GM12872 (cell line): ENCODE data around the gene SFMBT2.

Experiments used
- TF ChIP-seq, protein P1 (sequence below): IDR thresholded peaks from 3 replicates; pipeline ENCODE4 v1.5.1; 2011; ENCODE audit warnings: low read depth, mild to moderate bottlenecking, low read length, moderate library complexity; ENCODE audit not compliant: insufficient read depth

Gene SFMBT2

GRCh38 chr10:7329219-7329618, 81.6 kb downstream of the SFMBT2 start:
- TF ChIP-seq, protein P1, sequence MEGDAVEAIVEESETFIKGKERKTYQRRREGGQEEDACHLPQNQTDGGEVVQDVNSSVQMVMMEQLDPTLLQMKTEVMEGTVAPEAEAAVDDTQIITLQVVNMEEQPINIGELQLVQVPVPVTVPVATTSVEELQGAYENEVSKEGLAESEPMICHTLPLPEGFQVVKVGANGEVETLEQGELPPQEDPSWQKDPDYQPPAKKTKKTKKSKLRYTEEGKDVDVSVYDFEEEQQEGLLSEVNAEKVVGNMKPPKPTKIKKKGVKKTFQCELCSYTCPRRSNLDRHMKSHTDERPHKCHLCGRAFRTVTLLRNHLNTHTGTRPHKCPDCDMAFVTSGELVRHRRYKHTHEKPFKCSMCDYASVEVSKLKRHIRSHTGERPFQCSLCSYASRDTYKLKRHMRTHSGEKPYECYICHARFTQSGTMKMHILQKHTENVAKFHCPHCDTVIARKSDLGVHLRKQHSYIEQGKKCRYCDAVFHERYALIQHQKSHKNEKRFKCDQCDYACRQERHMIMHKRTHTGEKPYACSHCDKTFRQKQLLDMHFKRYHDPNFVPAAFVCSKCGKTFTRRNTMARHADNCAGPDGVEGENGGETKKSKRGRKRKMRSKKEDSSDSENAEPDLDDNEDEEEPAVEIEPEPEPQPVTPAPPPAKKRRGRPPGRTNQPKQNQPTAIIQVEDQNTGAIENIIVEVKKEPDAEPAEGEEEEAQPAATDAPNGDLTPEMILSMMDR: no peak

DNA sequence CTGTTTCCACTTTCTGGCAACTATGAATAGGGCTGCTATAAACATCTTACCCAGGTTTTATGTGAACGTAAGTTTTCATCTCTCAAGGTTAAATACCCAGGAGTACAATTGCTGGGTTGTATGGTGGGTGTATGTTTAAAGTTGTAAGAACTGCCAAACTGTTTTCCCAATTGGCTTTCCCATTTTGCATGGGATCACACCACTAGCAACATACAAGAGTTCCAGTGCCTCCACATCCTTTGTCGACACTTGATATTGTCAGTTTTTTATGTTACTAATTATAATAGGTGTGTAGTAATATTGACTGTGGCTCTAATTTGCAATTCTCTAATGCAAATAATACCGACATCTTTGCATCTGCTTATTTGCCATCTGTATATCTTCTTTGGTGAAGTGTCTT, 82.9 kb downstream of the SFMBT2 start:
- TF ChIP-seq, protein P1: no peak

- TF ChIP-seq, protein P1: no peak
These were observed 88.2 kb downstream of the SFMBT2 start for GRCh38 chr10:7322623-7323022.

- TF ChIP-seq, protein P1: no peak
These were observed 90.8 kb downstream of the SFMBT2 start for GRCh38 chr10:7320072-7320471.

DNA sequence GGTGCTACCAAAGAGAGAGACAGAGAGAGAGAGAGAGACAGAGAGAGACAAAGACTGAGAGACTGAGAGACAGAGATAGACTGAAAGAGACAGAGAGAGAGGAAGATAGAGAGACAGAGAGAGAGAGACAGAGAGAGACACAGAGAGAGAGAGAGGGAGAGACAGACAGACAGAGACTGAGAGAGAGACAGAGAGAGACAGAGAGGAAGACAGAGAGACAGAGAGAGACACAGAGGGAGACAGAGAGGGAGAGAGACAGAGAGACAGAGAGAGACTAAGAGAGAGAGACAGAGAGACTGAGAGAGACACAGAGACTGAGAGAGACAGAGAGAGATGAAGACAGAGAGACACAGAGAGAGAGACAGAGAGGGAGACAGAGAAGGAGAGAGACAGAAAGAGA, 91.2 kb downstream of the SFMBT2 start:
- TF ChIP-seq, protein P1: no peak

DNA sequence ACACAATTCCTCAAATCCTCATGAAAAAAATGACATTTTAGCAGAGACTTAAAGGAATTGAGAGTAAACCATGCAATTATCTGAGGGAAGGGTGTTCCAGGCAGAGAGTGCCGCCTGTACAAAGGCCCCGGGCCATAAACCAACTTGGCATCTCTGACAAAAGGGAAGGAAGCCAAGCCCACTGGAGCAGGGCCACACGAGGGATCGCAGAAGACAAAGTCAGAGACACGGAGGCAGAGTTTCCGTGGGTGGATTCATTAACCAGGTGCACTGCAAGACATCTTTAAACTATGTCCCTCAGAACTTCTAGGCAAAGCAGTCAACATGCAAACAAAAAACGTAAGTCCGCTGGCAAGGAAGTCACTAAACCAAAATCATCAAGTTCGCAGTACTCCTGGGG, 92.0 kb downstream of the SFMBT2 start:
- TF ChIP-seq, protein P1: no peak

- TF ChIP-seq, protein P1: no peak
These were observed 92.9 kb downstream of the SFMBT2 start for GRCh38 chr10:7317786-7318446.
